ENCODE measurements around the gene ADGRG6.

DNA sequence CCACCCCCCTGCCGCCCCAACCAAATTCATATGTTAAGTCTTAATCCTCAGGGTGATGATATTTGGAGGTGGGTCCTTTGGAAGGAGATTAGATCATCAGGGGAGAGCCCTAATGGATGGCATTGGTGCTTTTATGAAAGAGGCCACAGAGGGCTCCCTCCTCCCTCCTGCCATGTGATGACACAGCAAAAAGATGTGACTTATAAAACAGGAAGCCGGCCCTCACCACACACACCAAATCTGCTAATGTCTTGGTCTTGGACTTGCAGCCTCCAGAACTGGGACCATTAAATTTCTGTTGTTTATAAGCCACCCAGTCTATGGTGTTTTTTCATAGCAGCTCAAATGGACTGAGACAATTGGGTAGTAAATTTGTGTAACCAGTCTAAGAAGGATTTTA lies 176.3 kb downstream of the ADGRG6 start:
- TF ChIP-seq CTCF (IDR thresholded peaks at IDR 0.05) (no peak), EP300 (IDR thresholded peaks at IDR 0.05) (no peak), POLR2AphosphoS5 (IDR thresholded peaks at IDR 0.05) (no peak), POLR2A (IDR thresholded peaks at IDR 0.05) (no peak)
